ENCODE data around the gene STUM. TPM values are rescaled to one million over a fixed set of nuclear protein-coding genes. Genes with fewer than 3 reads are reported as not detected.

The STUM gene
- polyA plus RNA-seq, 1 of the 3 experiments (the other 2 are of a cell fraction) = not detected

DNA sequence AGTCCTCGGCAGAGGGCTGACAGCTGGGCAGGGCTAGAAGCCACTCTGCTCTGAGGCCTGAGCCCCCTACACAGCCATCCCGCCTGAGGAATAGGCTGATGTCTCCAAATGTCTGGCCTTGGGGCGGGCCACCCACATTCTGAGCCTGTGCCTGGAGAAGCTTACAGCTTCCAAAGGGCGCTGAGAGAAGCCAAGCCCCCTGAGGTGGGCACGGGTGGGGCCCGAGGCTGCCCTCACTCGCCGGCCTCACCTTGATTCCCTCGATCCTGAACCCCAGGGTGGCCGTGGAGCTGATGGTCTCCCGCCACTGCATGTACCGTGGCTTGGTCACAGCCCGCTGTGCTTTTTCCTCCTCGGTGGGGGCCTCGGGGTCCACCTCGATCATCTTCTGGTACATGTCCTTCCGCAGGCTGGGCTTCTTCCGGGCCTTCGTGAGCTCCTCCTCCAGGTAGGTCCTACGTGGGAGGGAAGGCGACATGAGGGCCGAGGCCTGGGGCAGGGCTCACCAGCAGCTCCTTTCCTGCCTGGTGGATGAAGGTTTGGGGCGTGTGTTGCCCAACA is 93.2 kb downstream of the STUM start:
- POLR2A ChIA-PET = interaction anchor here (0.6 to 0.7 kb wide), 2 partner anchors 194 to 198 kb away, joined by 6 to 11 read pairs; no protein-coding TSS in a partner anchor
- CTCF ChIA-PET = interaction anchor here (1.0 to 2.3 kb wide), 9 partner anchors 7 to 217 kb away, joined by 3 to 18 read pairs (median 4); no protein-coding TSS in a partner anchor
- Histone ChIP-seq H3K27ac (ENCODE audit: low read depth in 2 of 2, low read length in 1 of 2) (no peak overlapping the region), H3K9ac (no peak overlapping the region), H4K20me1 (ENCODE audit: insufficient read depth) (no peaks in the 10 kb centered on the region), H3K27me3 (ENCODE audit: insufficient read depth) (no peaks in the 10 kb centered on the region), H3K9me2 (no peaks in the 10 kb centered on the region), H3F3A (replicated peaks; ENCODE audit: insufficient read depth) (no peaks in the 10 kb centered on the region), H3K9me3 (no peaks in the 10 kb centered on the region), H2AFZ (ENCODE audit: low read depth) (no peak overlapping the region), H3K4me3 (ENCODE audit: low read depth in 2 of 2, low read length in 1 of 2) (no peak overlapping the region), H3K36me3 (replicated peaks in 1 of 2; ENCODE audit: control insufficient read depth in 1 of 2, insufficient read depth in 2 of 2, low read length in 1 of 2) (no peaks in the 10 kb centered on the region), H3K79me2 (ENCODE audit: insufficient read depth) (no peaks in the 10 kb centered on the region), H3K4me1 (ENCODE audit: control insufficient read depth in 1 of 2, insufficient read depth in 2 of 2, low read depth in 1 of 2, low read length in 1 of 2) (peaks cover 0 to 5% of the 10 kb centered on the region in 2 experiments; a peak in 1 of 4 replicates), H3K4me2 (no peak overlapping the region)
- 92% methylated on average over 15 of the region's 23 CpGs for WGBS (ENCODE audit: low lambda C conversion rate)
- DNase-seq = no peak
- TF ChIP-seq, protein P1, sequence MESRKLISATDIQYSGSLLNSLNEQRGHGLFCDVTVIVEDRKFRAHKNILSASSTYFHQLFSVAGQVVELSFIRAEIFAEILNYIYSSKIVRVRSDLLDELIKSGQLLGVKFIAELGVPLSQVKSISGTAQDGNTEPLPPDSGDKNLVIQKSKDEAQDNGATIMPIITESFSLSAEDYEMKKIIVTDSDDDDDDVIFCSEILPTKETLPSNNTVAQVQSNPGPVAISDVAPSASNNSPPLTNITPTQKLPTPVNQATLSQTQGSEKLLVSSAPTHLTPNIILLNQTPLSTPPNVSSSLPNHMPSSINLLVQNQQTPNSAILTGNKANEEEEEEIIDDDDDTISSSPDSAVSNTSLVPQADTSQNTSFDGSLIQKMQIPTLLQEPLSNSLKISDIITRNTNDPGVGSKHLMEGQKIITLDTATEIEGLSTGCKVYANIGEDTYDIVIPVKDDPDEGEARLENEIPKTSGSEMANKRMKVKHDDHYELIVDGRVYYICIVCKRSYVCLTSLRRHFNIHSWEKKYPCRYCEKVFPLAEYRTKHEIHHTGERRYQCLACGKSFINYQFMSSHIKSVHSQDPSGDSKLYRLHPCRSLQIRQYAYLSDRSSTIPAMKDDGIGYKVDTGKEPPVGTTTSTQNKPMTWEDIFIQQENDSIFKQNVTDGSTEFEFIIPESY (IDR thresholded peaks at IDR 0.05; ENCODE audit: borderline replicate concordance, low read depth) = no peak
- TF ChIP-seq TCF12 (IDR thresholded peaks at IDR 0.05) (no peak), TAF1 (IDR thresholded peaks at IDR 0.05; ENCODE audit: borderline replicate concordance, low read depth, low read length) (no peak), FOXJ3 (CRISPR knock-in tag; IDR thresholded peaks at IDR 0.05) (no peak), RFX5 (IDR thresholded peaks at IDR 0.05; ENCODE audit: low read length) (no peak), YY1 (IDR thresholded peaks at IDR 0.05; ENCODE audit: low read depth) (no peak), SIN3A (IDR thresholded peaks at IDR 0.05; ENCODE audit: borderline replicate concordance, low read depth, low read length) (no peak)
- TF ChIP-seq, protein P2, sequence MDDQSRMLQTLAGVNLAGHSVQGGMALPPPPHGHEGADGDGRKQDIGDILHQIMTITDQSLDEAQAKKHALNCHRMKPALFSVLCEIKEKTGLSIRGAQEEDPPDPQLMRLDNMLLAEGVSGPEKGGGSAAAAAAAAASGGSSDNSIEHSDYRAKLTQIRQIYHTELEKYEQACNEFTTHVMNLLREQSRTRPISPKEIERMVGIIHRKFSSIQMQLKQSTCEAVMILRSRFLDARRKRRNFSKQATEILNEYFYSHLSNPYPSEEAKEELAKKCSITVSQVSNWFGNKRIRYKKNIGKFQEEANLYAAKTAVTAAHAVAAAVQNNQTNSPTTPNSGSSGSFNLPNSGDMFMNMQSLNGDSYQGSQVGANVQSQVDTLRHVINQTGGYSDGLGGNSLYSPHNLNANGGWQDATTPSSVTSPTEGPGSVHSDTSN (IDR thresholded peaks at IDR 0.05) = no peak
- TF ChIP-seq, protein P3, sequence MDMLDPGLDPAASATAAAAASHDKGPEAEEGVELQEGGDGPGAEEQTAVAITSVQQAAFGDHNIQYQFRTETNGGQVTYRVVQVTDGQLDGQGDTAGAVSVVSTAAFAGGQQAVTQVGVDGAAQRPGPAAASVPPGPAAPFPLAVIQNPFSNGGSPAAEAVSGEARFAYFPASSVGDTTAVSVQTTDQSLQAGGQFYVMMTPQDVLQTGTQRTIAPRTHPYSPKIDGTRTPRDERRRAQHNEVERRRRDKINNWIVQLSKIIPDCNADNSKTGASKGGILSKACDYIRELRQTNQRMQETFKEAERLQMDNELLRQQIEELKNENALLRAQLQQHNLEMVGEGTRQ (IDR thresholded peaks at IDR 0.05; ENCODE audit: borderline replicate concordance, low read depth, low read length) = no peak

DNA sequence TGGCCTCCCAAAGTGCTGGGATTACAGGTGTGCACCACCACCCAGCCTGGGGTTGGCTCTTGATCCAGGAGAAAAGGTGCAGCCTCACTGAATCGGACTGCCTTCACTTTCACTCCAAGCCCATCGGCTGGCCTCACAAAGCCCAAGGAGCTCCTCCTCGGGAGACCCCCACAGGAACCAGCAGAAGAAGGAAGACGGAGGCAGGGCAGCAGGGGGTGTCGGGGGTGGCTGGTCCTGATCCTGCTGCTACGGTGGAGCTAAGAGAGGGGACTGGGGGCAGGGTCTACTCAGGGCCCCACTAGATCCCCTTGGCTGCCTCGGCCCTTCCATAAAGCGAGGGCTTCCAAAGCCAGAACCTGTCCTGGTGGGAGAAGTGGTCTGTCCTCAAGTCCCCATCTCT is 93.9 kb downstream of the STUM start:
- no peaks in the 10 kb centered on the region for H3K79me2 ChIP-seq (ENCODE audit: insufficient read depth)
- POLR2A ChIA-PET = no interaction called here
- H2AFZ ChIP-seq (ENCODE audit: low read depth) = no peak overlapping the region
- H3F3A ChIP-seq (replicated peaks; ENCODE audit: insufficient read depth) = no peaks in the 10 kb centered on the region
- no peaks in the 10 kb centered on the region for H3K9me2 ChIP-seq
- WGBS (ENCODE audit: low lambda C conversion rate) = 100% methylated on average over 6 of the region's 8 CpGs
- CTCF ChIA-PET = interaction anchor here (1.3 to 2.3 kb wide), 8 partner anchors 8 to 218 kb away, joined by 3 to 18 read pairs (median 6); no protein-coding TSS in a partner anchor
- TF ChIP-seq, protein P4, sequence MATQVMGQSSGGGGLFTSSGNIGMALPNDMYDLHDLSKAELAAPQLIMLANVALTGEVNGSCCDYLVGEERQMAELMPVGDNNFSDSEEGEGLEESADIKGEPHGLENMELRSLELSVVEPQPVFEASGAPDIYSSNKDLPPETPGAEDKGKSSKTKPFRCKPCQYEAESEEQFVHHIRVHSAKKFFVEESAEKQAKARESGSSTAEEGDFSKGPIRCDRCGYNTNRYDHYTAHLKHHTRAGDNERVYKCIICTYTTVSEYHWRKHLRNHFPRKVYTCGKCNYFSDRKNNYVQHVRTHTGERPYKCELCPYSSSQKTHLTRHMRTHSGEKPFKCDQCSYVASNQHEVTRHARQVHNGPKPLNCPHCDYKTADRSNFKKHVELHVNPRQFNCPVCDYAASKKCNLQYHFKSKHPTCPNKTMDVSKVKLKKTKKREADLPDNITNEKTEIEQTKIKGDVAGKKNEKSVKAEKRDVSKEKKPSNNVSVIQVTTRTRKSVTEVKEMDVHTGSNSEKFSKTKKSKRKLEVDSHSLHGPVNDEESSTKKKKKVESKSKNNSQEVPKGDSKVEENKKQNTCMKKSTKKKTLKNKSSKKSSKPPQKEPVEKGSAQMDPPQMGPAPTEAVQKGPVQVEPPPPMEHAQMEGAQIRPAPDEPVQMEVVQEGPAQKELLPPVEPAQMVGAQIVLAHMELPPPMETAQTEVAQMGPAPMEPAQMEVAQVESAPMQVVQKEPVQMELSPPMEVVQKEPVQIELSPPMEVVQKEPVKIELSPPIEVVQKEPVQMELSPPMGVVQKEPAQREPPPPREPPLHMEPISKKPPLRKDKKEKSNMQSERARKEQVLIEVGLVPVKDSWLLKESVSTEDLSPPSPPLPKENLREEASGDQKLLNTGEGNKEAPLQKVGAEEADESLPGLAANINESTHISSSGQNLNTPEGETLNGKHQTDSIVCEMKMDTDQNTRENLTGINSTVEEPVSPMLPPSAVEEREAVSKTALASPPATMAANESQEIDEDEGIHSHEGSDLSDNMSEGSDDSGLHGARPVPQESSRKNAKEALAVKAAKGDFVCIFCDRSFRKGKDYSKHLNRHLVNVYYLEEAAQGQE (IDR thresholded peaks at IDR 0.05; ENCODE audit: low read depth, low read length) = no peak
- TF ChIP-seq GATA2 (CRISPR knock-in tag; IDR thresholded peaks at IDR 0.05) (no peak), YY1 (IDR thresholded peaks at IDR 0.05; ENCODE audit: low read depth) (no peak), NRF1 (IDR thresholded peaks at IDR 0.05; ENCODE audit: low read depth, low read length) (no peak), FOXJ3 (CRISPR knock-in tag; IDR thresholded peaks at IDR 0.05) (no peak)
- TF ChIP-seq, protein P5, sequence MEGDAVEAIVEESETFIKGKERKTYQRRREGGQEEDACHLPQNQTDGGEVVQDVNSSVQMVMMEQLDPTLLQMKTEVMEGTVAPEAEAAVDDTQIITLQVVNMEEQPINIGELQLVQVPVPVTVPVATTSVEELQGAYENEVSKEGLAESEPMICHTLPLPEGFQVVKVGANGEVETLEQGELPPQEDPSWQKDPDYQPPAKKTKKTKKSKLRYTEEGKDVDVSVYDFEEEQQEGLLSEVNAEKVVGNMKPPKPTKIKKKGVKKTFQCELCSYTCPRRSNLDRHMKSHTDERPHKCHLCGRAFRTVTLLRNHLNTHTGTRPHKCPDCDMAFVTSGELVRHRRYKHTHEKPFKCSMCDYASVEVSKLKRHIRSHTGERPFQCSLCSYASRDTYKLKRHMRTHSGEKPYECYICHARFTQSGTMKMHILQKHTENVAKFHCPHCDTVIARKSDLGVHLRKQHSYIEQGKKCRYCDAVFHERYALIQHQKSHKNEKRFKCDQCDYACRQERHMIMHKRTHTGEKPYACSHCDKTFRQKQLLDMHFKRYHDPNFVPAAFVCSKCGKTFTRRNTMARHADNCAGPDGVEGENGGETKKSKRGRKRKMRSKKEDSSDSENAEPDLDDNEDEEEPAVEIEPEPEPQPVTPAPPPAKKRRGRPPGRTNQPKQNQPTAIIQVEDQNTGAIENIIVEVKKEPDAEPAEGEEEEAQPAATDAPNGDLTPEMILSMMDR (IDR thresholded peaks at IDR 0.05) = no peak
- H3K27me3 ChIP-seq (ENCODE audit: insufficient read depth) = no peaks in the 10 kb centered on the region
- H3K27ac ChIP-seq (ENCODE audit: low read depth in 2 of 2, low read length in 1 of 2) = no peak overlapping the region
- H3K4me1 ChIP-seq (ENCODE audit: control insufficient read depth in 1 of 2, insufficient read depth in 2 of 2, low read depth in 1 of 2, low read length in 1 of 2) = peaks cover 0 to 5% of the 10 kb centered on the region in 2 experiments; a peak in 1 of 4 replicates
- no peaks in the 10 kb centered on the region for H3K36me3 ChIP-seq (replicated peaks in 1 of 2; ENCODE audit: control insufficient read depth in 1 of 2, insufficient read depth in 2 of 2, low read length in 1 of 2)
- H3K9me3 ChIP-seq = no peaks in the 10 kb centered on the region
- H3K4me2 ChIP-seq = no peak overlapping the region
- no peak overlapping the region for H3K9ac ChIP-seq
- no peak overlapping the region for H3K4me3 ChIP-seq (ENCODE audit: low read depth in 2 of 2, low read length in 1 of 2)
- DNase-seq = no peak
- H4K20me1 ChIP-seq (ENCODE audit: insufficient read depth) = no peaks in the 10 kb centered on the region
